ENCODE measurements around the gene KCNIP4. TPM values are rescaled to one million over a fixed set of nuclear protein-coding genes. Genes with fewer than 3 reads are reported as not detected.

The KCNIP4 gene
- total and polyA plus RNA-seq, 2 donors (not counting 3 experiments of a cell fraction or from before 2014, with no cell fraction given): not detected

DNA sequence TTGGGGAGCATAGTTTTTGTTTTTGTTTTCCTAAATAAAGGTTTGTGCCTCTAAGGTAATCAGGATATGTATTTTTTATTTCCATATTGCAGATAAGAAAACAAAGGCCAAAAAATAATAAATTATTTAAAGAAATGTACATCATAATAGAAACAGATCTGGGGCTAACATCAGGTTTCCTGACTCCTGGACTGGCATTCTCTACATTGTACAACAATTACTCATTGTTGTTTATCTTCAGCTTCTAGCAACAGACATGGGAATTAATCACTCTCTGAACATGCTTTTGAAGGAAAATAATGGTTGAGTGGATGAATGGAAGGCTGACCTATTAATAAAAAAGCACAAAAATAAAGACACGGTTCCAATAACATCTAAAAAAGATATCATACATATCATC, 146.2 kb downstream of the KCNIP4 start:
- Histone ChIP-seq H3K9me3 (replicated peaks; ENCODE audit: control insufficient read depth, insufficient read depth, low read length) (no peaks in the 10 kb centered on the region), H3K36me3 (ENCODE audit: control insufficient read depth in 2 of 2, extremely low read depth in 1 of 2, insufficient read depth in 2 of 2, low read length in 2 of 2) (no peaks in the 10 kb centered on the region), H3K27me3 (ENCODE audit: control insufficient read depth in 2 of 2, insufficient read depth in 2 of 2, low read length in 2 of 2) (no peaks in the 10 kb centered on the region), H3K4me1 (ENCODE audit: control insufficient read depth, extremely low read depth, insufficient read depth, low read length) (peaks cover 17% of the 10 kb centered on the region), H3K4me2 (ENCODE audit: insufficient read depth, low read length) (peak overlapping the region; percentile 50), H3K9me1 (replicated peaks; ENCODE audit: control insufficient read depth, extremely low read depth, insufficient read depth, low read length) (no peaks in the 10 kb centered on the region), H2AFZ (ENCODE audit: low read depth, low read length) (peak overlapping the region; percentile 59), H3K79me2 (ENCODE audit: control insufficient read depth, insufficient read depth, low read length) (no peaks in the 10 kb centered on the region), H3K9ac (replicated peaks; ENCODE audit: extremely low read depth, insufficient read depth, low read length) (peak overlapping the region; percentile 82), H3K27ac (ENCODE audit: insufficient read depth, low read depth, low read length) (peak overlapping the region; percentile 92), H3K4me3 (replicated peaks in 1 of 3; ENCODE audit: insufficient read depth in 1 of 3, low read depth in 1 of 3, low read length in 3 of 3) (peak overlapping the region in 1 of 3 experiments; percentile 32), H4K20me1 (replicated peaks; ENCODE audit: control insufficient read depth, extremely low read depth, insufficient read depth, low read length) (no peaks in the 10 kb centered on the region)
- ChIA-PET CTCF (interaction anchor here (0.9 to 4.6 kb wide), 3 partner anchors 12 to 587 kb away, joined by 4 to 36 read pairs (median 6); no protein-coding TSS in a partner anchor), POLR2A (no interaction called here)
- peak; percentile 59 for TF ChIP-seq POLR2AphosphoS5 (IDR thresholded peaks at IDR 0.05; ENCODE audit: insufficient read depth, low read depth, low read length)
- peak; percentile 94 for TF ChIP-seq JUN (IDR thresholded peaks at IDR 0.05; ENCODE audit: borderline replicate concordance, insufficient read depth, insufficient read length, low read depth)
- TF ChIP-seq EZH2 (IDR thresholded peaks at IDR 0.05; ENCODE audit: borderline replicate concordance, low read depth, low read length, severe bottlenecking): no peak
- no peak for TF ChIP-seq MYC (IDR thresholded peaks at IDR 0.05; ENCODE audit: low read depth, low read length)
- TF ChIP-seq, protein P1, sequence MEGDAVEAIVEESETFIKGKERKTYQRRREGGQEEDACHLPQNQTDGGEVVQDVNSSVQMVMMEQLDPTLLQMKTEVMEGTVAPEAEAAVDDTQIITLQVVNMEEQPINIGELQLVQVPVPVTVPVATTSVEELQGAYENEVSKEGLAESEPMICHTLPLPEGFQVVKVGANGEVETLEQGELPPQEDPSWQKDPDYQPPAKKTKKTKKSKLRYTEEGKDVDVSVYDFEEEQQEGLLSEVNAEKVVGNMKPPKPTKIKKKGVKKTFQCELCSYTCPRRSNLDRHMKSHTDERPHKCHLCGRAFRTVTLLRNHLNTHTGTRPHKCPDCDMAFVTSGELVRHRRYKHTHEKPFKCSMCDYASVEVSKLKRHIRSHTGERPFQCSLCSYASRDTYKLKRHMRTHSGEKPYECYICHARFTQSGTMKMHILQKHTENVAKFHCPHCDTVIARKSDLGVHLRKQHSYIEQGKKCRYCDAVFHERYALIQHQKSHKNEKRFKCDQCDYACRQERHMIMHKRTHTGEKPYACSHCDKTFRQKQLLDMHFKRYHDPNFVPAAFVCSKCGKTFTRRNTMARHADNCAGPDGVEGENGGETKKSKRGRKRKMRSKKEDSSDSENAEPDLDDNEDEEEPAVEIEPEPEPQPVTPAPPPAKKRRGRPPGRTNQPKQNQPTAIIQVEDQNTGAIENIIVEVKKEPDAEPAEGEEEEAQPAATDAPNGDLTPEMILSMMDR (IDR thresholded peaks at IDR 0.05; ENCODE audit: extremely low read depth in 1 of 2, insufficient read depth in 1 of 2, low read depth in 1 of 2, low read length in 2 of 2): no peak
- peak; percentile 47 for TF ChIP-seq GATA2 (IDR thresholded peaks at IDR 0.05; ENCODE audit: insufficient read depth, insufficient read length, low read depth, low read length)
- TF ChIP-seq POLR2A (IDR thresholded peaks at IDR 0.05; ENCODE audit: low read depth, low read length): no peak
- peak; percentile 74 for TF ChIP-seq FOS (IDR thresholded peaks at IDR 0.05; ENCODE audit: borderline replicate concordance, insufficient read depth, low read length)
- peak; percentile 89 for DNase-seq (ENCODE audit: low read depth, low spot score)
- dilution Hi-C loops (cut with MboI; ENCODE audit: extremely low pct_ligation_motif_present, low sequenced_read_pairs): loop anchor here (25.0 kb wide), 1 partner anchor 585 kb away; no protein-coding TSS in a partner anchor
- peak; percentile 84 for FAIRE-seq
- BruUV-seq (replicated peaks): no TSS peak
- intact Hi-C loops (cut with micrococcal nuclease): loop anchor here (1.0 to 2.0 kb wide), 4 partner anchors 9 to 712 kb away; no protein-coding TSS in a partner anchor

Measured in endothelial cell of umbilical vein (primary cell).